Sigmoid colon (tissue), 3 donors: Measurements from ENCODE around the gene SRRM3.

ENCODE experiments used
- POLR2A ChIP-seq, 2 donors: fragments of 450-650 bp; IDR thresholded peaks; one replicate each; pipeline ENCODE4 v1.6.1; 2016; ENCODE audit warnings: antibody characterized with exemption in 2 of 2, mild to moderate bottlenecking in 2 of 2, moderate library complexity in 2 of 2
- TF ChIP-seq, protein P1 (sequence below), 4 experiments: fragments of 450-650 bp in 3 of 4; fragments of 200-600 bp in 1 of 4; IDR thresholded peaks; one replicate each; pipeline ENCODE4 v1.5.1; 2016 to 2019; ENCODE audit warnings: antibody characterized with exemption in 4 of 4, mild to moderate bottlenecking in 3 of 4, moderate library complexity in 2 of 4

DNA sequence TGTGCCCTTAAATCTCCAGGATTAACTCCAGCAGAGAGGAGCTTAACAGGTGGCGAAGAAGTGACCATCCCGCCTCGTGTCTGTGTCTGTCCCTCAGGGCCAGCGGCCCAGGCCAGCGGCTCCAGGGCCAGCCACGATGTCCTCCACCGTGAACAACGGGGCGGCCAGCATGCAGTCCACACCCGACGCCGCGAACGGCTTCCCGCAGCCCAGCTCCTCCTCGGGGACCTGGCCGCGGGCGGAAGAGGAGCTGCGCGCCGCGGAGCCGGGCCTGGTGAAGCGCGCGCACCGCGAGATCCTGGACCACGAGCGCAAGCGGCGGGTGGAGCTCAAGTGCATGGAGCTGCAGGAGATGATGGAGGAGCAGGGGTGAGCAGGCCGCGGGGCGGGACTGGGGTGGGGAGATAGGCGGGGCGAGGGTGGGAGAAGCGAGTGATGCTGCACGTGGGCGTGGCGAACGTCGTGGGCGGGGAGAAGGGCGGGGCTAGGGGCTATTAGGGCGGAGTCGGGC lies 33.3 kb downstream of the SRRM3 start:
- TF ChIP-seq POLR2A (IDR thresholded peaks at IDR 0.05), result no peak
- TF ChIP-seq, protein P1, sequence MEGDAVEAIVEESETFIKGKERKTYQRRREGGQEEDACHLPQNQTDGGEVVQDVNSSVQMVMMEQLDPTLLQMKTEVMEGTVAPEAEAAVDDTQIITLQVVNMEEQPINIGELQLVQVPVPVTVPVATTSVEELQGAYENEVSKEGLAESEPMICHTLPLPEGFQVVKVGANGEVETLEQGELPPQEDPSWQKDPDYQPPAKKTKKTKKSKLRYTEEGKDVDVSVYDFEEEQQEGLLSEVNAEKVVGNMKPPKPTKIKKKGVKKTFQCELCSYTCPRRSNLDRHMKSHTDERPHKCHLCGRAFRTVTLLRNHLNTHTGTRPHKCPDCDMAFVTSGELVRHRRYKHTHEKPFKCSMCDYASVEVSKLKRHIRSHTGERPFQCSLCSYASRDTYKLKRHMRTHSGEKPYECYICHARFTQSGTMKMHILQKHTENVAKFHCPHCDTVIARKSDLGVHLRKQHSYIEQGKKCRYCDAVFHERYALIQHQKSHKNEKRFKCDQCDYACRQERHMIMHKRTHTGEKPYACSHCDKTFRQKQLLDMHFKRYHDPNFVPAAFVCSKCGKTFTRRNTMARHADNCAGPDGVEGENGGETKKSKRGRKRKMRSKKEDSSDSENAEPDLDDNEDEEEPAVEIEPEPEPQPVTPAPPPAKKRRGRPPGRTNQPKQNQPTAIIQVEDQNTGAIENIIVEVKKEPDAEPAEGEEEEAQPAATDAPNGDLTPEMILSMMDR (IDR thresholded peaks at IDR 0.05), result no peak
